Activated CD8-positive, alpha-beta memory T cell treated with anti-CD3 and anti-CD28 coated beads, Interleukin-2, amount 50 U/mL, for 1 hour (primary cell): ENCODE data around the gene NOP10.
"Not testable (repeated sequence)": the region's sequence is repeated elsewhere in the genome, so short reads cannot be mapped to it uniquely, and the experiment has no call there.

ENCODE experiments used
- DNase-seq: peaks from one replicate; pipeline ENCODE4 v3.0.0-alpha.2; 2020; ENCODE audit errors: extremely low read depth

Gene NOP10

GRCh38 chr15:34342737-34343575 lies at the start of gene NOP10, which contains the start of gene NUTM1:
NOP10 (minus strand) TSS chr15:34343136; CDS start chr15:34343073, 63 bp downstream.
NUTM1 (plus strand) TSS chr15:34343315; CDS start chr15:34343697, 382 bp downstream.
- DNase-seq: peak; percentile 78

GRCh38 chr15:34389594-34390086 lies 46.7 kb upstream of the NOP10 start:
- DNase-seq: not testable (repeated sequence)

DNA sequence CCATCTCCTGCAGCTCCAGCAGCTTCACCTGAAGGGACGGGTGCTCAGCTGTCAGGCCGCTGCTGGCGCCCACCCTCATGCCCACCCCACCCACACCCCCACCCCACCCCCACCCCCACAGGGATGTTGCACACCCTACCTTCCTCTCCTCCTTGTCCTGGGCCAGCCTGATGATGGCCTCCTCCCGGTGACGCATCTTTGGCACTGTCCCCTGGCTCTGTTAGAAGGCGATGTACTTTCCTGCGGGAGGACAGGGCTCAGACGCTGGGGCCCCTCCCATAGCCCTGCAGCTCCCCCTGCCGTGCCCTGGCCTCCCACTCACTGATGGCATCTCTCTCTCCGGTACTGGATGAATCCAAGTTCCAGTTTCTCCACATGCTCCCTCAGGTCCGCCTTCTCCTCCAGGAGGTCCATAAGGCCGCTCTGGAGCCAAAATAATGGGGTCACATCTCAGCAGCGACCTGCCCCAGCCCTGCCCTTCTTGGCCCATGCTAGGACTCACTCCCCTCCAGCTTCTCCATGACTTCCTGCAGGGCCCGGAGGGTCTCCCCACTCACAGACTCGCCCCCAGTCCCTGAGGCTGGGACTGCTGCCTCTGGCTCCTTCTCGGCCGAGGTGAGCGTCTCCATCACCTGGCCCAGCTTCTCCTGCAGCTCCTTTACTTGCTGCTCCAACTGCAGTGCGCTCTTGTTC lies 39.0 kb upstream of the NOP10 start:
- not testable (repeated sequence) for DNase-seq

- DNase-seq: not testable (repeated sequence)
Measured at GRCh38 chr15:34380491-34380890, 37.6 kb upstream of the NOP10 start.

DNA sequence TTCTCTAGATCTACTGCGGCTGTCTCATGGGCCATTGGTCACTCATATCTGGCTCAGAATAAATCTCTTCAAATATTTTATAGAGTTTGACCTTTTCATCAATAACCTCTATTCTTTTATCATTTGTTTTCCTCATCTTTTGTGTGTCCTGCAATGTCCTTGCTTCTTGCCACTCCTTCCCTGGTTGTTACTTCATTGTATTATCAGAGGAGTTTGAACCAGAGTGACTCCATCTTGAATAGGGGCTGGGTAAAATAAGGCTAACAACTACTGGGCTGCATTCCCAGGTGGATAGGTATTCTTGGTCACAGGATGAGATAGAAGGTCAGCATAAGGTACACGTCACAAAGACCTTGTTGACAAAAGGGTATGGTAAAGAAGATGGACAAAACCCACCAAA lies 33.9 kb upstream of the NOP10 start:
- DNase-seq: no peak

DNA sequence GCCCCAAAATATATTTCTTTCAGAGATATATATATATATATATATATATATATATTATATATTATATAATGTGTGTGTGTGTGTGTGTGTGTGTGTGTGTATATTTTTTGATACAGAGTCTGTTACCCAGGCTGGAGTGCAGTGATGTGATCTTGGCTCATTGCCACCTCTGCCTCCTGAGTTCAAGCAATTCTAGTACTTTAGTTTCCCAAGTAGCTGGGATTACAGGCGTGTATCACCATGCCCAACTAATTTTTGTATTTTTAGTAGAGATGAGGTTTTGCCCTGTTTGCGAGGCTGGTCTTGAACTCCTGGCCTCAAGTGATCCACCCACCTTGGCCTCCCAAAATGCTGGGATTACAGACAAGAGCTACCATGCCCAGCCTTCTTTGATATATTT lies 32.6 kb upstream of the NOP10 start:
- DNase-seq: not testable (repeated sequence)

- no peak for DNase-seq
Measured at GRCh38 chr15:34374816-34375215, 31.9 kb upstream of the NOP10 start.

GRCh38 chr15:34373951-34374350 lies 31.0 kb upstream of the NOP10 start:
- no peak for DNase-seq

DNA sequence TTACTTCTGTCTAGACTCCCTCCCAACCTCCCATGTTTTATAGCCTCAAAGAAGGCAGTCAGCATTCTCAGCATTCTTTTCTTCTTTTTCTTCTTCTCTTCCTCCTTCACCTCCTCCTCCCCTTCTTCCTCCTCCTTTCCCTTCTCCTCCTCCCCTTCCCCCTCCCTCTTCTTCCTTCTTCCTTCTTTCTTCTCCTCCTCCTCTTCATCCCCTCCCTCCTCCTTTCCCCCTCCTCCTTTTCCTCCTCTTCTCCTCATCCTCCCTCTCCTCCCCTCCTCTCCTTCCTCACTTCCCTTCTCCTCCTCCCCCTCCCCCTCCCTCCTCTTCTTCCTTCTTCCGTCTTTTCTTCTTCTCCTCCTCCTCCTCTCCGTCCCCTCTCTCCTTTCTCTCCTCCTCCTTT lies 27.7 kb upstream of the NOP10 start:
- DNase-seq: no peak

DNA sequence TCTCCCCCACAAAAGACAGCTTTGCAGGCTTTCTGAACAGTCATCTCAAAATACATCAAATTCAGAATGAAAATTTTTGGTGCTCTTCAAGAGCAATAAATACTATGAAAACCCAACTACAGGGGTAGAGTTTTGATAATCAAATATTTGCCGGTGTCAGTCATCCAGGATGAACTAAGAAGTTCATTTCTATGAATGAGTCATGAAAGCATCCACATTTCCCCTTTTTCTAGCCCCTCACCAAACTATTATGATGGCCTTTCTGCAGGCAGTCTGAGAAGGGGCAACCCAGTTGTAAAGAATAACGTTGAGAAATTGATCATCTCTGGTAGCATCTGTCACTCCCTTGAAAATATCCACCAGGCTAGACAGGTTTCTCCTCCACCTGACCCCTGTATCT lies 27.2 kb upstream of the NOP10 start:
- no peak for DNase-seq

- peak; percentile 73 for DNase-seq
Measured at GRCh38 chr15:34367101-34368081, 24.5 kb upstream of the NOP10 start, which contains the start of gene LPCAT4. LPCAT4 (minus strand) TSS chr15:34367196; CDS start chr15:34367100, 96 bp downstream.

DNA sequence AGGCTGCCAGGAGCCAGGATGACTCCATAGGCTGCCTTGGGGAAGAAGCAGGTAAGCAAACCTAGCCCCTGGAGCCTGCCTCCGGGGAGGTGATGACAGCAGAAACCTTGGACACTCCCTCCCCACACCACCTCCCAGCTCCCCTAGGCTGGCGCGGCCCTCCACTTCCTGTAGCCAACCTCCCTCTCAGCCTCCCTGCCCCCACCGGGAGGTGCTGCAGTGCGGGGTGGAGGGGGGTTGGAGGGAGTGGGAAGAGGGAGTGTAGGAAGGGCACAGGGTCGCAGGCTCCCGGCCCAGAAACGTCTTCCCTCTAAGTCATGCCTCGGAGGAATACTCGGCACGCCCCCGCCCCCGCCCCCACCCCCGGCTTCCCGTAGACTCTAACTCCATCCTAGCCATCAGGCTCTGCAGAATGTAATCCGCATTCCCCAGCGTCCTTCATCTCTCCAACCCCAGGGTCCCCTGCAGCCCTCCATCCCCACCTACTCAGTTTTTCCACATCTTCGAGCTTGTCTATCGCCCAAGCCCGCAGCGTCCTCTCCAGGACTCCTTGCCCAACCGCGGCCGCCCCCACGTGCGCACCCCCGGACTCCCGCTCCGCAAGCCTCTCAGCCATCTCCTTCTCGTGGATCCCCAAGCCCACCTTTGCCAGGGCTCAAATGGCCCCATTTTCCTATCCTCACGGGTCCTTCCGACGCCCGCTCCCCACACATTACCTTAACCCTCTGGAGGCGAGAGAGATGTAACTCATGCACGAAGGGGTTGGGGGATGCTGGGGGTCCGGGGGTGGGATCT lies 23.5 kb upstream of the NOP10 start:
- no peak for DNase-seq

- DNase-seq: no peak
Measured at GRCh38 chr15:34365836-34366235, 22.9 kb upstream of the NOP10 start.

- no peak for DNase-seq
Measured at GRCh38 chr15:34365091-34365825, 22.3 kb upstream of the NOP10 start.

DNA sequence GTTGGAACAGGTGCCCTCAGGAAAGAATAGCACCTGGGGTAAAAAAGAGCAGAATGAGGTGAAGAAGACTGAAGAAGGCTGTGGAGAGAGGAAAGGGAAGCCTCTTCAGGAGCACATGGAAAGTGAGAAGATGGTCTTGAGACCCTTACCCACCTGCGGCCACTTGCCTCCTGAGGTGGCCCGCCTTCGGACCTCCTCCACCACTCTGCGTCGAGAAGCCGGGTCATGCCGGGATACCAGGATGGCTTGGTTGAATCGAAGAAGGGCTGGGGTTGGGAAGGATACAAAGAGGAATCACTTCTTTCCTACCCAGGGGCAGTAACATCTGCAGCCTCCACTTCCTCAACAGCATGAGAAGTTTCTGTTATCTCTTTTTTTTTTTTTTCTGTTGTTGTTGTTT lies 21.1 kb upstream of the NOP10 start:
- DNase-seq: no peak

GRCh38 chr15:34362047-34362773 lies 19.3 kb upstream of the NOP10 start:
- no peak for DNase-seq

- no peak for DNase-seq
Measured at GRCh38 chr15:34361278-34361677, 18.3 kb upstream of the NOP10 start.

DNA sequence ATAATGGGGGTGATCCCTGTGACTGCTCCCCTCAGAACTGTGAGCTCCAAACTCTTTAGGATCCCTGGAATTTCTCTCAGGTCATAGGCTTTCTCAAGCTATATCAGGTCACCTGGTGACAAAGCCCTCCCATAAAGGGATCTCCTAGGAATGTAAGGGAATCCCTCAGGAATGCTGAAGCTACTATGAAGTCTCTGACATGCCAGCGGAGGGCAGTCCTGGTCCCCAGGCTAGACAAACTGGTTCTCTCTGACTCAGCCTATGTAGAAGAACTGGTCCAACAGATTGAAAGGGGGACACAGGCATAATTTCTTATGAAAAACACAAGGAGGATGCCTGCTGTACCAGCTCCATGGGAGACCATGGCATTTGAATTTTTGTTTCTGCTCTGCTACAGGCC lies 17.4 kb upstream of the NOP10 start:
- no peak for DNase-seq

GRCh38 chr15:34359416-34359815 lies 16.5 kb upstream of the NOP10 start:
- no peak for DNase-seq
